RWPE1 (cell line): ENCODE results near the gene GLI2.

Source experiments
- CTCF ChIA-PET: fragments of 350-600 bp; sonication (Branson Sonifier 250); formaldehyde crosslinking; extraction: SDS; loops from one replicate; lab custom pipeline; 2021; lab: Yijun Ruan, JAX
- POLR2A ChIA-PET: fragments of 400-600 bp; formaldehyde crosslinking; extraction: SDS; loops from one replicate; lab custom pipeline; 2020; ENCODE audit warnings: antibody characterized with exemption; ENCODE audit not compliant: low non-redundant PET; lab: Yijun Ruan, JAX
- DNase-seq: peaks from one replicate; pipeline ENCODE4 v3.0.0; 2012; ENCODE audit warnings: low spot score
- H3K27ac ChIP-seq: fragments of 450-650 bp; 2 replicates; pipeline ENCODE4 v1.5.1; 2017
- TF ChIP-seq, protein P1 (sequence below): fragments of 450-650 bp; conservative IDR thresholded peaks from 2 replicates; pipeline ENCODE4 v1.5.1; 2017; ENCODE audit warnings: low read depth, mild to moderate bottlenecking

GLI2 gene

GRCh38 chr2:120777787-120778186 lies 42.1 kb downstream of the GLI2 start:
- no peak overlapping the region for H3K27ac ChIP-seq
- POLR2A ChIA-PET = no interaction called here
- CTCF ChIA-PET = no interaction called here
- no peak for DNase-seq
- TF ChIP-seq, protein P1, sequence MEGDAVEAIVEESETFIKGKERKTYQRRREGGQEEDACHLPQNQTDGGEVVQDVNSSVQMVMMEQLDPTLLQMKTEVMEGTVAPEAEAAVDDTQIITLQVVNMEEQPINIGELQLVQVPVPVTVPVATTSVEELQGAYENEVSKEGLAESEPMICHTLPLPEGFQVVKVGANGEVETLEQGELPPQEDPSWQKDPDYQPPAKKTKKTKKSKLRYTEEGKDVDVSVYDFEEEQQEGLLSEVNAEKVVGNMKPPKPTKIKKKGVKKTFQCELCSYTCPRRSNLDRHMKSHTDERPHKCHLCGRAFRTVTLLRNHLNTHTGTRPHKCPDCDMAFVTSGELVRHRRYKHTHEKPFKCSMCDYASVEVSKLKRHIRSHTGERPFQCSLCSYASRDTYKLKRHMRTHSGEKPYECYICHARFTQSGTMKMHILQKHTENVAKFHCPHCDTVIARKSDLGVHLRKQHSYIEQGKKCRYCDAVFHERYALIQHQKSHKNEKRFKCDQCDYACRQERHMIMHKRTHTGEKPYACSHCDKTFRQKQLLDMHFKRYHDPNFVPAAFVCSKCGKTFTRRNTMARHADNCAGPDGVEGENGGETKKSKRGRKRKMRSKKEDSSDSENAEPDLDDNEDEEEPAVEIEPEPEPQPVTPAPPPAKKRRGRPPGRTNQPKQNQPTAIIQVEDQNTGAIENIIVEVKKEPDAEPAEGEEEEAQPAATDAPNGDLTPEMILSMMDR = no peak

- no peak for DNase-seq
- no peak overlapping the region for H3K27ac ChIP-seq
- POLR2A ChIA-PET = no interaction called here
- TF ChIP-seq, protein P1 = no peak
- CTCF ChIA-PET = no interaction called here
Measured at GRCh38 chr2:120778244-120778643, 42.6 kb downstream of the GLI2 start.

DNA sequence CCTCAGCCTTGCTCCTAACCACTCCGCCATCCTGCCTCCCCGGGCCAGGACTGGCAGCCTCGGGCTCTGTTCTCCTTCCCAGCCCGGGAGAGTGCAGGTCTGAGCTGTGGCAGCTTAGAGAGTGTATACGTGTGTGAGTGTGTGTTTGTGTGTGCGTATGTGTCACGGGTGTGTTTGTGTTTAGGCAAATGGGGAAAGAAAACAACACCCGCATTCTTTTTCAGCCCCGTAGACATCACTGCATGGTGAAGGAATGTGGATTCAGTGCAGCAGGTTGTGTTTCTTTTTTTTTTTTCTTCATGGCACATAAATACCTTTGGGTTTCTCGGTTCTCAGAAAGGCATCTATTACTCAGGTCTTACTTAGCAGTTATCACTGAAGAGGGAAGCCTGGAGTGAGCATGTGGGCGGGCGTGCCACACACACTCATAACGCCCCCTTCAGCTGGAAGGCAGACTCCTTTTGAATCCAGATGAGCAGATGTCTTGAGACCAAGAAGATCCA lies 44.2 kb downstream of the GLI2 start:
- no peak for DNase-seq
- ChIA-PET CTCF (interaction anchor here (0.6 to 1.0 kb wide), 3 partner anchors 44 to 582 kb away, joined by 3 to 4 read pairs (median 4); no protein-coding TSS in a partner anchor), POLR2A (interaction anchor here (0.8 kb wide), 1 partner anchor 296 kb away, joined by 3 read pairs; no protein-coding TSS in a partner anchor)
- TF ChIP-seq, protein P1 = no peak
- H3K27ac ChIP-seq = no peak overlapping the region

- no peak overlapping the region for H3K27ac ChIP-seq
- ChIA-PET CTCF (interaction anchor here (0.6 to 1.0 kb wide), 4 partner anchors 8 to 581 kb away, joined by 3 to 4 read pairs (median 4); no protein-coding TSS in a partner anchor), POLR2A (interaction anchor here (0.8 kb wide), 1 partner anchor 295 kb away, joined by 3 read pairs; no protein-coding TSS in a partner anchor)
- TF ChIP-seq, protein P1 = no peak
- DNase-seq = no peak
Measured at GRCh38 chr2:120780402-120780801, 44.7 kb downstream of the GLI2 start.

- peak overlapping the region; percentile 85 for H3K27ac ChIP-seq
- no peak for DNase-seq
- ChIA-PET POLR2A (no interaction called here), CTCF (interaction anchor here (0.6 kb wide), 1 partner anchor 202 kb away, joined by 3 read pairs; no protein-coding TSS in a partner anchor)
- TF ChIP-seq, protein P1 = no peak
Measured at GRCh38 chr2:120783371-120783791, 47.7 kb downstream of the GLI2 start.

DNA sequence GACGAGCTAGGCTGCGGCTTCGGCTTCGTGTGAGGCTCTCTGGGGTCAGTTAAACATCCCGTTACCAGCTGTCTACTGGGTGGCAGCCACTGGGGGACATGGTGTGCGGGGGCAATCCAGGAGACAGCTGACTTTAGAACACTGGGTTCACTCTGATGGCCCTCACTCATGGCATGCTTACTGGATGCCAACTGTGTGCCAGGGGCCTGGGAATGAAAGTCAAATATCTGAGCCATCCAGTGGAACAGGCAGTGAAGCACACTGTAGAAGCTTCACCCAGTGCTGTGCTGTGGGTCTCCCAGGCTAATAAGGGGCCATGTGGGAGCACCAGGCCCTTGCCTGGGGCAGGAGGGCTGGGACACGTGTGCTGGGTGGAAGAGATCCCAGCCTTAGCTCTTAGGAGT lies 48.3 kb downstream of the GLI2 start:
- TF ChIP-seq, protein P1 = no peak
- DNase-seq = no peak
- CTCF ChIA-PET = interaction anchor here (0.6 kb wide), 1 partner anchor 201 kb away, joined by 3 read pairs; no protein-coding TSS in a partner anchor
- H3K27ac ChIP-seq = peak overlapping the region; percentile 85
- POLR2A ChIA-PET = no interaction called here
